ENCODE results near the gene TUBB1.

TUBB1 gene

GRCh38 chr20:58975353-58975752 is 43.9 kb upstream of the TUBB1 start:
- peak; percentile 1 for DNase-seq (ENCODE audit: low spot score)
- in situ Hi-C loops (cut with MboI; ENCODE audit: low pct_unique_long_range_greater_than_20kb, low sequenced_read_pairs, unreplicated experiment), result loop anchor here (10.0 kb wide), 1 partner anchor 61 kb away; no protein-coding TSS in a partner anchor
- TF ChIP-seq CTCF (IDR thresholded peaks at IDR 0.05; ENCODE audit: extremely low read depth, insufficient read depth, missing control alignments), result no peak

- in situ Hi-C loops (cut with MboI; ENCODE audit: low pct_unique_long_range_greater_than_20kb, low sequenced_read_pairs, unreplicated experiment), result loop anchor here (10.0 kb wide), 1 partner anchor 61 kb away; no protein-coding TSS in a partner anchor
- DNase-seq (ENCODE audit: low spot score), result peak; percentile 18
- TF ChIP-seq CTCF (IDR thresholded peaks at IDR 0.05; ENCODE audit: extremely low read depth, insufficient read depth, missing control alignments), result no peak
These were observed 43.0 kb upstream of the TUBB1 start for GRCh38 chr20:58976061-58976730.

GRCh38 chr20:58978351-58979190 is 40.7 kb upstream of the TUBB1 start:
- TF ChIP-seq CTCF (IDR thresholded peaks at IDR 0.05; ENCODE audit: extremely low read depth, insufficient read depth, missing control alignments), result no peak
- in situ Hi-C loops (cut with MboI; ENCODE audit: low pct_unique_long_range_greater_than_20kb, low sequenced_read_pairs, unreplicated experiment), result loop anchor here (10.0 kb wide), 1 partner anchor 64 kb away; no protein-coding TSS in a partner anchor
- DNase-seq (ENCODE audit: low spot score), result peak; percentile 3

GRCh38 chr20:58980711-58981627 is 38.3 kb upstream of the TUBB1 start, which contains the start of gene NELFCD:
Gene NELFCD, plus strand, starts transcription at chr20:58981256. Its CDS starts 54 bp downstream, at chr20:58981310.
- no peak for TF ChIP-seq CTCF (IDR thresholded peaks at IDR 0.05; ENCODE audit: extremely low read depth, insufficient read depth, missing control alignments)
- peak; percentile 99 for DNase-seq (ENCODE audit: low spot score)
- in situ Hi-C loops (cut with MboI; ENCODE audit: low pct_unique_long_range_greater_than_20kb, low sequenced_read_pairs, unreplicated experiment), result loop anchor here (10.0 kb wide), 1 partner anchor 86 kb away; no protein-coding TSS in a partner anchor

GRCh38 chr20:58981628-58982364 is 37.4 kb upstream of the TUBB1 start:
- DNase-seq (ENCODE audit: low spot score), result no peak
- in situ Hi-C loops (cut with MboI; ENCODE audit: low pct_unique_long_range_greater_than_20kb, low sequenced_read_pairs, unreplicated experiment), result loop anchor here (10.0 kb wide), 1 partner anchor 87 kb away; no protein-coding TSS in a partner anchor
- no peak for TF ChIP-seq CTCF (IDR thresholded peaks at IDR 0.05; ENCODE audit: extremely low read depth, insufficient read depth, missing control alignments)

Measured in GM13977 (cell line).